Measurements from ENCODE around the gene TGFBR2.

Gene TGFBR2

DNA sequence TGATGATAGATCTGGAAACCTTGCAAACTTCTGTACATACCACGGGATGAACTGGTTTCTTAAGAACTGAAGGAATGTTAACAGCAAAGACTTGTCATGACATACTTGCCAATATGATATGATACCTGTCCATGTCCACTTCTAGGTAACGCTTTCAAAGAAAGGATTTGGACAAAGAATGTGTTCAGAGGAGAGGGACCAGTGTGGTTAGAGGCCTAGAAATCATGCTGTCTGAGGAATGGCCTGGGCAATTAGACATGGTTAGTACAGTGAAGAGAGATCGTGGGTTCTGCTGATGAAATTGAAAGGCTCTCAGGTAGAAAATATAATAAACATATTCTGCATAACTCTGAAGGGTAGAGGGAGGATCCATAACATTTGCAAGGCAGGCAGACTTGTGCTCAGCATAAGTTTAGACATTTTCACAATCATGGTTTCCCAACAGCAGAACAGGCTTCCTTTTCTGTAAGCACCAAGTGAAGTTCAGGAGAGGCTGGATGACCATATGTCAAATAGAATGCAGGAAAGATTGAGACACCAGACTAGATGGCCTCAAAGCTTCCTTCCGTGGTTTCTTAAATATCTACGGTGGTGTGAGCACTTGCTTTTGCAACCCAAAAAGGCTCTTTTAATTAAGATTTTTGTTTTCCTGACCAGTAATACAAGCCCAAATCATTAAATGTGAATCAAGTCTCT is 39.9 kb downstream of the TGFBR2 start:
- no peaks in the 10 kb centered on the region for H3K27me3 ChIP-seq (ENCODE audit: insufficient read depth, low read length, poor library complexity, severe bottlenecking)
- peaks cover 34% of the 10 kb centered on the region for H3F3A ChIP-seq (ENCODE audit: low read depth)
- no peaks in the 10 kb centered on the region for H3K9me3 ChIP-seq (ENCODE audit: insufficient read depth, low read depth, low read length)
- no peak overlapping the region for H2AFZ ChIP-seq (ENCODE audit: low read length)
- H3K4me2 ChIP-seq (ENCODE audit: low read depth, low read length, poor library complexity, severe bottlenecking): peak overlapping the region; percentile 90
- H4K20me1 ChIP-seq (ENCODE audit: insufficient read depth, low read length, poor library complexity, severe bottlenecking): no peaks in the 10 kb centered on the region
- H3K4me1 ChIP-seq (ENCODE audit: insufficient read depth, low read length, poor library complexity, severe bottlenecking): peaks cover 76% of the 10 kb centered on the region
- peak overlapping the region; percentile 7 for H3K4me3 ChIP-seq (ENCODE audit: low read length, poor library complexity, severe bottlenecking)
- peak overlapping the region; percentile 79 for H3K9ac ChIP-seq (ENCODE audit: low read depth, low read length, poor library complexity, severe bottlenecking)
- no peak for TF ChIP-seq EZH2phosphoT487 (IDR thresholded peaks at IDR 0.05; ENCODE audit: borderline replicate concordance)
- TF ChIP-seq, protein P1, sequence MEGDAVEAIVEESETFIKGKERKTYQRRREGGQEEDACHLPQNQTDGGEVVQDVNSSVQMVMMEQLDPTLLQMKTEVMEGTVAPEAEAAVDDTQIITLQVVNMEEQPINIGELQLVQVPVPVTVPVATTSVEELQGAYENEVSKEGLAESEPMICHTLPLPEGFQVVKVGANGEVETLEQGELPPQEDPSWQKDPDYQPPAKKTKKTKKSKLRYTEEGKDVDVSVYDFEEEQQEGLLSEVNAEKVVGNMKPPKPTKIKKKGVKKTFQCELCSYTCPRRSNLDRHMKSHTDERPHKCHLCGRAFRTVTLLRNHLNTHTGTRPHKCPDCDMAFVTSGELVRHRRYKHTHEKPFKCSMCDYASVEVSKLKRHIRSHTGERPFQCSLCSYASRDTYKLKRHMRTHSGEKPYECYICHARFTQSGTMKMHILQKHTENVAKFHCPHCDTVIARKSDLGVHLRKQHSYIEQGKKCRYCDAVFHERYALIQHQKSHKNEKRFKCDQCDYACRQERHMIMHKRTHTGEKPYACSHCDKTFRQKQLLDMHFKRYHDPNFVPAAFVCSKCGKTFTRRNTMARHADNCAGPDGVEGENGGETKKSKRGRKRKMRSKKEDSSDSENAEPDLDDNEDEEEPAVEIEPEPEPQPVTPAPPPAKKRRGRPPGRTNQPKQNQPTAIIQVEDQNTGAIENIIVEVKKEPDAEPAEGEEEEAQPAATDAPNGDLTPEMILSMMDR (conservative IDR thresholded peaks at IDR 0.05; ENCODE audit: low read length): no peak
- H3K79me2 ChIP-seq (ENCODE audit: insufficient read depth, low read length): peaks cover 75% of the 10 kb centered on the region
- H3K9me2 ChIP-seq (replicated peaks; ENCODE audit: low read depth, low read length): no peaks in the 10 kb centered on the region
- H3K36me3 ChIP-seq (ENCODE audit: insufficient read depth, low read length): peaks cover 61% of the 10 kb centered on the region

DNA sequence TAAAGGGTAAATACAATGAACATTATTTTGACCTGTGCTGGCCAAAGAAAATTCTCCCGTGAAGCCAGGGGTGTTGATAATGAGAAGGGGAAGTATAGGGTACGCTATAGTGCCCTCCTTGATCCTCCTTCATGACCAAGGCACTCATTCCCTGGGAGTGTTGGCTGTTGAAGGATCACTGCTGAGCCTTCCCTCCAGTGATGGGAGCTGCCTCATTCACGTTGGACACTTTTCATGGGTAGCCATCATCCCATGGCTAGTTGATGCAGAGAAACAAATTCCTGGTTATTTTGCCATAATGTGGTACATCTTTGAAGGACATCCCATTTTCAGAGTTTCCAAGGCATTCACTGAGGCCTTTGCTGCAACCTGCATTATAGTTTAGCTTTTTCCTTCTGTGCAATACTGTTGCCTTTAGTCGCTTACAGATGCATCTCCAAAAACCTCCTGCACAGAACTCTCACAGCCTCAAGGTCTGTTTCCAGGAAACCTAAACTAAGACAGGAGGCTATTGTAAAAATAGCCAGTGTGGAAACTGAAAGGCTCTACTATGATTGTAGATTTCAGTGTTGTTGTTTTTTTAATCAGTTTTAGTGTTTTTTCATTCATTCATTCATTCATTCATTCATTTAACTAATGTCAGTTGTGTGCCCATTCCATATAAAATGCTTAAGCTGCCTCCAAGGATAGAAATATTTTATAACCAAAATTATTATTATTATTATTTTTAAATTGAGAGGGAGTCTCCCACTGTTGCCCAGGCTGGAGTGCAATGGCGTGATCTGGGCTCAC is 40.8 kb downstream of the TGFBR2 start:
- Histone ChIP-seq H3K4me3 (ENCODE audit: low read length, poor library complexity, severe bottlenecking) (peak overlapping the region; percentile 7), H3K9me3 (ENCODE audit: insufficient read depth, low read depth, low read length) (no peaks in the 10 kb centered on the region), H3K27me3 (ENCODE audit: insufficient read depth, low read length, poor library complexity, severe bottlenecking) (no peaks in the 10 kb centered on the region), H2AFZ (ENCODE audit: low read length) (no peak overlapping the region), H3K4me1 (ENCODE audit: insufficient read depth, low read length, poor library complexity, severe bottlenecking) (peaks cover 67% of the 10 kb centered on the region), H3F3A (ENCODE audit: low read depth) (peaks cover 34% of the 10 kb centered on the region), H4K20me1 (ENCODE audit: insufficient read depth, low read length, poor library complexity, severe bottlenecking) (no peaks in the 10 kb centered on the region), H3K79me2 (ENCODE audit: insufficient read depth, low read length) (peaks cover 67% of the 10 kb centered on the region), H3K9me2 (replicated peaks; ENCODE audit: low read depth, low read length) (no peaks in the 10 kb centered on the region), H3K9ac (ENCODE audit: low read depth, low read length, poor library complexity, severe bottlenecking) (peak overlapping the region; percentile 79), H3K36me3 (ENCODE audit: insufficient read depth, low read length) (peaks cover 70% of the 10 kb centered on the region), H3K4me2 (ENCODE audit: low read depth, low read length, poor library complexity, severe bottlenecking) (peak overlapping the region; percentile 90)
- no peak for TF ChIP-seq EZH2phosphoT487 (IDR thresholded peaks at IDR 0.05; ENCODE audit: borderline replicate concordance)
- TF ChIP-seq, protein P1 (conservative IDR thresholded peaks at IDR 0.05; ENCODE audit: low read length): no peak

DNA sequence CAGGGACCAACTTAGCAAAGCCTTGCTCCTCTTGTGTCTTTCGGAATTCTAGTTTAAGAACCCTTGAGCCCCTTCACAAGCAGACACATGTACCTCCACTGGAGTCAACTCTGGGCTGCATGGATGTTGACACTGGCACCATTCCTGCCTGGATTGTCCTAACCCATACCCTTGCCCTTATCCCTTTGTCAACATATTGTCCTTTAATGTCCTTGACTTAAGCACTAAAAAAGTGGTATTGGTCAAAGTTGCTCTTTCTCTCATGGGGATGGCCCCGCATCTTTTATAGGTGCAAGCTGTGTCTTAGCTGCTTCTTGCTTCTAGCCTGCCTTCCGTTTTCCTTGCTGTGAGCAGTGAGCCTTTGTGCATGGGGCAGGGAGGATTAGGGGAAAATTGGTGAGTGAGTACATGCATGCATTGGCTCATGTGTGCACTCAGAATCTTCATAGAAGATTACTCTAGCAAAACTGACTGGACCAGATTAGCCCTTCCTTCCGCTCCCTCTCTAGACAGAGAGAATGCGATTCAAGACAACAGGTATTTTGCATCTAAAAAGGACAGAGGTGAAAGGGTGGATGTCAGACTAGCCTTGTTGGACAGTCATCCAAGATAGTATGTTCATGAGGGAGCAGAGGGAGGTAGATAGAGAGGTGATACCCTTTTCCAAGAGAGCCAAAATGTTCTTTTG is 42.4 kb downstream of the TGFBR2 start:
- no peak overlapping the region for H3K9ac ChIP-seq (ENCODE audit: low read depth, low read length, poor library complexity, severe bottlenecking)

More for the DNA sequence above, 42.4 kb downstream of the TGFBR2 start:
- Histone ChIP-seq H3F3A (ENCODE audit: low read depth) (peaks cover 17% of the 10 kb centered on the region), H3K9me2 (replicated peaks; ENCODE audit: low read depth, low read length) (no peaks in the 10 kb centered on the region), H3K79me2 (ENCODE audit: insufficient read depth, low read length) (peaks cover 67% of the 10 kb centered on the region), H3K27me3 (ENCODE audit: insufficient read depth, low read length, poor library complexity, severe bottlenecking) (no peaks in the 10 kb centered on the region), H4K20me1 (ENCODE audit: insufficient read depth, low read length, poor library complexity, severe bottlenecking) (no peaks in the 10 kb centered on the region), H3K9me3 (ENCODE audit: insufficient read depth, low read depth, low read length) (no peaks in the 10 kb centered on the region), H2AFZ (ENCODE audit: low read length) (no peak overlapping the region), H3K36me3 (ENCODE audit: insufficient read depth, low read length) (peaks cover 83% of the 10 kb centered on the region), H3K4me2 (ENCODE audit: low read depth, low read length, poor library complexity, severe bottlenecking) (no peak overlapping the region), H3K4me1 (ENCODE audit: insufficient read depth, low read length, poor library complexity, severe bottlenecking) (peaks cover 60% of the 10 kb centered on the region), H3K4me3 (ENCODE audit: low read length, poor library complexity, severe bottlenecking) (no peak overlapping the region)
- TF ChIP-seq EZH2phosphoT487 (IDR thresholded peaks at IDR 0.05; ENCODE audit: borderline replicate concordance): no peak
- TF ChIP-seq, protein P1 (conservative IDR thresholded peaks at IDR 0.05; ENCODE audit: low read length): no peak
